WTC11 (cell line): ENCODE results near the gene FNDC3B. TPM values are rescaled to one million over a fixed set of nuclear protein-coding genes. Genes with fewer than 3 reads are reported as not detected.

Experiments
- ATAC-seq: fragments of 200-7000 bp; cut with Tn5 transposase; 2 replicates; pipeline ENCODE4 v1.10.0; 2021; ENCODE audit warnings: mild to moderate bottlenecking, moderate library complexity
- CTCF ChIA-PET: fragments of 300-600 bp; sonication (Branson Sonifier 250); formaldehyde crosslinking; loops from one replicate; lab custom pipeline; 2021; ENCODE audit warnings: antibody characterized with exemption; lab: Charles Lee
- POLR2A ChIA-PET: fragments of 350-600 bp; sonication (Branson Sonifier 250); formaldehyde crosslinking; loops from one replicate; lab custom pipeline; 2021; ENCODE audit warnings: antibody characterized with exemption; lab: Charles Lee
- DNase-seq: peaks from one replicate; pipeline ENCODE4 v3.0.0; 2021; ENCODE audit warnings: low spot score
- H3K27ac Mint-ChIP-seq: 2 replicates; pipeline ENCODE4 v1.8.0; 2021; ENCODE audit warnings: mixed read lengths
- H3K27me3 Mint-ChIP-seq: 2 replicates; pipeline ENCODE4 v1.8.0; 2021; ENCODE audit warnings: low read depth, mild to moderate bottlenecking, moderate library complexity, mixed read lengths
- H3K36me3 Mint-ChIP-seq: 2 replicates; pipeline ENCODE4 v1.8.0; 2021; ENCODE audit warnings: mixed read lengths
- H3K4me1 Mint-ChIP-seq: 2 replicates; pipeline ENCODE4 v1.8.0; 2022; ENCODE audit warnings: mixed read lengths
- H3K4me3 Mint-ChIP-seq: 2 replicates; pipeline ENCODE4 v1.8.0; 2021; ENCODE audit warnings: mild to moderate bottlenecking, moderate library complexity, mixed read lengths
- H3K9me3 Mint-ChIP-seq: 2 replicates; pipeline ENCODE4 v1.8.0; 2021; ENCODE audit warnings: mixed read lengths
- CBFB ChIP-seq: sonication (generic); formaldehyde crosslinking; IDR thresholded peaks from 2 replicates; pipeline ENCODE4 v1.8.1; 2022; ENCODE audit warnings: mild to moderate bottlenecking, low read depth, missing genetic modification reagents
- ESRRA ChIP-seq: sonication (generic); formaldehyde crosslinking; IDR thresholded peaks from 2 replicates; pipeline ENCODE4 v1.8.1; 2022; ENCODE audit warnings: mild to moderate bottlenecking, missing genetic modification reagents, borderline replicate concordance
- GTF2I ChIP-seq: fragments of 250-450 bp; sonication (Bioruptor Pico); conservative IDR thresholded peaks from 2 replicates; pipeline ENCODE4 v1.4.0; 2021; ENCODE audit warnings: mild to moderate bottlenecking
- NFATC4 ChIP-seq: fragments of 250-450 bp; sonication (Bioruptor Pico); IDR thresholded peaks from 2 replicates; pipeline ENCODE4 v1.9.0; 2021; ENCODE audit warnings: mild to moderate bottlenecking
- NFYB ChIP-seq: sonication (generic); formaldehyde crosslinking; conservative IDR thresholded peaks from 2 replicates; pipeline ENCODE4 v1.8.0; 2022; ENCODE audit warnings: low read depth, missing genetic modification reagents
- SOX15 ChIP-seq: fragments of 250-450 bp; sonication (Bioruptor Pico); IDR thresholded peaks from 2 replicates; pipeline ENCODE4 v1.9.0; 2021; ENCODE audit warnings: mild to moderate bottlenecking
- SP1 ChIP-seq: sonication (generic); formaldehyde crosslinking; conservative IDR thresholded peaks from 2 replicates; pipeline ENCODE4 v1.8.1; 2022; ENCODE audit warnings: missing genetic modification reagents
- TP53 ChIP-seq: sonication (generic); formaldehyde crosslinking; IDR thresholded peaks from 2 replicates; pipeline ENCODE4 v1.8.1; 2023; ENCODE audit warnings: mild to moderate bottlenecking, missing genetic modification reagents
- ZBTB21 ChIP-seq: sonication (generic); formaldehyde crosslinking; IDR thresholded peaks from 2 replicates; pipeline ENCODE4 v1.8.1; 2023; ENCODE audit warnings: mild to moderate bottlenecking, missing genetic modification reagents, borderline replicate concordance
- ZNF232 ChIP-seq: sonication (generic); formaldehyde crosslinking; IDR thresholded peaks from 2 replicates; pipeline ENCODE4 v1.8.0; 2022; ENCODE audit warnings: mild to moderate bottlenecking, missing genetic modification reagents
- total RNA-seq: library from RNA; stranded (reverse); gene quantifications from 3 replicates; pipeline ENCODE4 v1.2.3, GENCODE V29; 2021
- TF ChIP-seq, protein P1 (sequence below): fragments of 250-450 bp; sonication (Bioruptor Pico); conservative IDR thresholded peaks from 2 replicates; pipeline ENCODE4 v1.9.0; 2021; ENCODE audit warnings: mild to moderate bottlenecking
- TF ChIP-seq, protein P2 (sequence below): sonication (generic); formaldehyde crosslinking; IDR thresholded peaks from 2 replicates; pipeline ENCODE4 v1.8.1; 2022; ENCODE audit warnings: mild to moderate bottlenecking, moderate library complexity, missing genetic modification reagents
- TF ChIP-seq, protein P3 (sequence below): sonication (generic); formaldehyde crosslinking; IDR thresholded peaks from 2 replicates; pipeline ENCODE4 v1.8.0; 2022; ENCODE audit warnings: mild to moderate bottlenecking, missing genetic modification reagents
- TF ChIP-seq, protein P4 (sequence below): fragments of 250-450 bp; sonication (Bioruptor Pico); IDR thresholded peaks from 2 replicates; pipeline ENCODE4 v1.9.0; 2021; ENCODE audit warnings: mild to moderate bottlenecking
- TF ChIP-seq, protein P5 (sequence below): sonication (generic); formaldehyde crosslinking; IDR thresholded peaks from 2 replicates; pipeline ENCODE4 v1.8.0; 2023; ENCODE audit warnings: mild to moderate bottlenecking, missing genetic modification reagents
- TF ChIP-seq, protein P6 (sequence below): sonication (generic); formaldehyde crosslinking; IDR thresholded peaks from 2 replicates; pipeline ENCODE4 v1.8.1; 2023; ENCODE audit warnings: mild to moderate bottlenecking, missing genetic modification reagents, moderate library complexity
- TF ChIP-seq, protein P7 (sequence below): sonication (generic); formaldehyde crosslinking; IDR thresholded peaks from 2 replicates; pipeline ENCODE4 v1.8.0; 2022; ENCODE audit warnings: mild to moderate bottlenecking, missing genetic modification reagents

FNDC3B gene
- total RNA-seq, 1 experiment from 2014 or later: 42.8 TPM

DNA sequence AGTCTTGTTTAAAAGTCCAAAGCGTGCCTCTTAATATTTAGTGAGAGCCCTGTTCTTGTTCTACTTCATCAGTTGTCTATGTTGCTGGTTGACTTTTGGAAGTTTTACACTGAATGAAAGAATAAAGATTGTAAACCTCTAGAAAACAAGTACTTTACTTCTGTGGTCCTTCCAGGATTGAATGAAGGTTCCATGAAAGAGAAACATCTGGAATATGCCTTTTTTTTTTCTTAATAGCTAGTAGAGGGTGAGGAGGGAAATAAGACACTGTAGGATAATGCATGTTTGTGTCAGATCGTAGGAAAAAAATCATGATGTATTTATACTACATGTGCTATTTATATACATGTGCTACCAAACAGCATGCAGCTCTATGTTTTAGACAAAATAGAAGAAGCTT lies 205.9 kb downstream of the FNDC3B start:
- CTCF ChIA-PET: no interaction called here
- H3K27me3 Mint-ChIP-seq: no peaks in the 10 kb centered on the region
- no peak for DNase-seq
- H3K4me3 Mint-ChIP-seq: no peak overlapping the region
- peaks cover 39% of the 10 kb centered on the region for H3K9me3 Mint-ChIP-seq
- TF ChIP-seq, protein P1, sequence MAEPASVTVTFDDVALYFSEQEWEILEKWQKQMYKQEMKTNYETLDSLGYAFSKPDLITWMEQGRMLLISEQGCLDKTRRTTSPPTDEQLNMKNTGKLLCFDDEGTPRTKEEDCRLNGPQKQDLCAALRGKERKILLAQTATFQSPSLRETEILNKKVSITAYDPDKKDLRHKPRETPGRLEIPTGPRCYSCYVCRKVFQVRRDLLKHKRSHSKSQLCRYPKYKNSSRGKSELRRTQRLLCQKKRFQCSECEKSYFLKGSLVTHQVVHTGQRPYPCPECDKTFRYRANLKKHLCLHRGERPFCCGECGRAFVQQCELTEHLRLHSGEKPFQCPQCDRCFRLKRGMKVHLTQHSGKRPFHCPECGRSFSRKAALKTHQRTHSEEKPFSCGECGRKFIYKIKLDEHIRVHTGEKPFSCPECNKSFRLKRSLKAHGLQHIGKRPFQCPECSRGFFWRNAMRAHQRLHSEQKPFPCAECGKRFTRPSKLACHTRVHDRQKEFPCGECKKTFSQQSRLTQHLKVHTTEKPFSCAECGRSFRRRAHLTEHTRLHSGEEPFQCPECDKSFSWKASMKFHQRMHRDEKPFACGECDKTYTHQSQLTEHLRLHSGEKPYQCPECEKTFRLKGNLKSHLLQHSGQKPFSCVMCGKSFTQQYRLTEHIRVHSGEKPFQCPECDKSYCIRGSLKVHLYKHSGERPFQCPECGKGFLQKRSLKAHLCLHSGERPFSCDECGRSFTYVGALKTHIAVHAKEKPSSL (CRISPR knock-in tag): no peak
- no peak for TF ChIP-seq NFYB (CRISPR knock-in tag)
- no peak for TF ChIP-seq ZBTB21
- no peak for TF ChIP-seq ESRRA (CRISPR knock-in tag)
- TF ChIP-seq, protein P2, sequence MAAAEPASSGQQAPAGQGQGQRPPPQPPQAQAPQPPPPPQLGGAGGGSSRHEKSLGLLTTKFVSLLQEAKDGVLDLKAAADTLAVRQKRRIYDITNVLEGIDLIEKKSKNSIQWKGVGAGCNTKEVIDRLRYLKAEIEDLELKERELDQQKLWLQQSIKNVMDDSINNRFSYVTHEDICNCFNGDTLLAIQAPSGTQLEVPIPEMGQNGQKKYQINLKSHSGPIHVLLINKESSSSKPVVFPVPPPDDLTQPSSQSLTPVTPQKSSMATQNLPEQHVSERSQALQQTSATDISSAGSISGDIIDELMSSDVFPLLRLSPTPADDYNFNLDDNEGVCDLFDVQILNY (CRISPR knock-in tag): no peak
- TF ChIP-seq, protein P3, sequence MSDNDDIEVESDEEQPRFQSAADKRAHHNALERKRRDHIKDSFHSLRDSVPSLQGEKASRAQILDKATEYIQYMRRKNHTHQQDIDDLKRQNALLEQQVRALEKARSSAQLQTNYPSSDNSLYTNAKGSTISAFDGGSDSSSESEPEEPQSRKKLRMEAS (CRISPR knock-in tag): no peak
- no peak for TF ChIP-seq TP53 (CRISPR knock-in tag)
- TF ChIP-seq, protein P4, sequence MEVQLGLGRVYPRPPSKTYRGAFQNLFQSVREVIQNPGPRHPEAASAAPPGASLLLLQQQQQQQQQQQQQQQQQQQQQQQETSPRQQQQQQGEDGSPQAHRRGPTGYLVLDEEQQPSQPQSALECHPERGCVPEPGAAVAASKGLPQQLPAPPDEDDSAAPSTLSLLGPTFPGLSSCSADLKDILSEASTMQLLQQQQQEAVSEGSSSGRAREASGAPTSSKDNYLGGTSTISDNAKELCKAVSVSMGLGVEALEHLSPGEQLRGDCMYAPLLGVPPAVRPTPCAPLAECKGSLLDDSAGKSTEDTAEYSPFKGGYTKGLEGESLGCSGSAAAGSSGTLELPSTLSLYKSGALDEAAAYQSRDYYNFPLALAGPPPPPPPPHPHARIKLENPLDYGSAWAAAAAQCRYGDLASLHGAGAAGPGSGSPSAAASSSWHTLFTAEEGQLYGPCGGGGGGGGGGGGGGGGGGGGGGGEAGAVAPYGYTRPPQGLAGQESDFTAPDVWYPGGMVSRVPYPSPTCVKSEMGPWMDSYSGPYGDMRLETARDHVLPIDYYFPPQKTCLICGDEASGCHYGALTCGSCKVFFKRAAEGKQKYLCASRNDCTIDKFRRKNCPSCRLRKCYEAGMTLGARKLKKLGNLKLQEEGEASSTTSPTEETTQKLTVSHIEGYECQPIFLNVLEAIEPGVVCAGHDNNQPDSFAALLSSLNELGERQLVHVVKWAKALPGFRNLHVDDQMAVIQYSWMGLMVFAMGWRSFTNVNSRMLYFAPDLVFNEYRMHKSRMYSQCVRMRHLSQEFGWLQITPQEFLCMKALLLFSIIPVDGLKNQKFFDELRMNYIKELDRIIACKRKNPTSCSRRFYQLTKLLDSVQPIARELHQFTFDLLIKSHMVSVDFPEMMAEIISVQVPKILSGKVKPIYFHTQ (CRISPR knock-in tag): no peak
- TF ChIP-seq GTF2I: no peak
- TF ChIP-seq SOX15 (CRISPR knock-in tag): no peak
- TF ChIP-seq, protein P5, sequence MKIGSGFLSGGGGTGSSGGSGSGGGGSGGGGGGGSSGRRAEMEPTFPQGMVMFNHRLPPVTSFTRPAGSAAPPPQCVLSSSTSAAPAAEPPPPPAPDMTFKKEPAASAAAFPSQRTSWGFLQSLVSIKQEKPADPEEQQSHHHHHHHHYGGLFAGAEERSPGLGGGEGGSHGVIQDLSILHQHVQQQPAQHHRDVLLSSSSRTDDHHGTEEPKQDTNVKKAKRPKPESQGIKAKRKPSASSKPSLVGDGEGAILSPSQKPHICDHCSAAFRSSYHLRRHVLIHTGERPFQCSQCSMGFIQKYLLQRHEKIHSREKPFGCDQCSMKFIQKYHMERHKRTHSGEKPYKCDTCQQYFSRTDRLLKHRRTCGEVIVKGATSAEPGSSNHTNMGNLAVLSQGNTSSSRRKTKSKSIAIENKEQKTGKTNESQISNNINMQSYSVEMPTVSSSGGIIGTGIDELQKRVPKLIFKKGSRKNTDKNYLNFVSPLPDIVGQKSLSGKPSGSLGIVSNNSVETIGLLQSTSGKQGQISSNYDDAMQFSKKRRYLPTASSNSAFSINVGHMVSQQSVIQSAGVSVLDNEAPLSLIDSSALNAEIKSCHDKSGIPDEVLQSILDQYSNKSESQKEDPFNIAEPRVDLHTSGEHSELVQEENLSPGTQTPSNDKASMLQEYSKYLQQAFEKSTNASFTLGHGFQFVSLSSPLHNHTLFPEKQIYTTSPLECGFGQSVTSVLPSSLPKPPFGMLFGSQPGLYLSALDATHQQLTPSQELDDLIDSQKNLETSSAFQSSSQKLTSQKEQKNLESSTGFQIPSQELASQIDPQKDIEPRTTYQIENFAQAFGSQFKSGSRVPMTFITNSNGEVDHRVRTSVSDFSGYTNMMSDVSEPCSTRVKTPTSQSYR: no peak
- no peak for TF ChIP-seq ZNF232
- TF ChIP-seq, protein P6, sequence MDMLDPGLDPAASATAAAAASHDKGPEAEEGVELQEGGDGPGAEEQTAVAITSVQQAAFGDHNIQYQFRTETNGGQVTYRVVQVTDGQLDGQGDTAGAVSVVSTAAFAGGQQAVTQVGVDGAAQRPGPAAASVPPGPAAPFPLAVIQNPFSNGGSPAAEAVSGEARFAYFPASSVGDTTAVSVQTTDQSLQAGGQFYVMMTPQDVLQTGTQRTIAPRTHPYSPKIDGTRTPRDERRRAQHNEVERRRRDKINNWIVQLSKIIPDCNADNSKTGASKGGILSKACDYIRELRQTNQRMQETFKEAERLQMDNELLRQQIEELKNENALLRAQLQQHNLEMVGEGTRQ (CRISPR knock-in tag): no peak
- no peak for TF ChIP-seq SP1 (CRISPR knock-in tag)
- TF ChIP-seq, protein P7, sequence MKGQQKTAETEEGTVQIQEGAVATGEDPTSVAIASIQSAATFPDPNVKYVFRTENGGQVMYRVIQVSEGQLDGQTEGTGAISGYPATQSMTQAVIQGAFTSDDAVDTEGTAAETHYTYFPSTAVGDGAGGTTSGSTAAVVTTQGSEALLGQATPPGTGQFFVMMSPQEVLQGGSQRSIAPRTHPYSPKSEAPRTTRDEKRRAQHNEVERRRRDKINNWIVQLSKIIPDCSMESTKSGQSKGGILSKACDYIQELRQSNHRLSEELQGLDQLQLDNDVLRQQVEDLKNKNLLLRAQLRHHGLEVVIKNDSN (CRISPR knock-in tag): no peak
- no peak for TF ChIP-seq CBFB
- TF ChIP-seq NFATC4 (CRISPR knock-in tag): no peak
- no peak for ATAC-seq
- peaks cover 36% of the 10 kb centered on the region for H3K4me1 Mint-ChIP-seq
- peaks cover 42% of the 10 kb centered on the region for H3K36me3 Mint-ChIP-seq
- POLR2A ChIA-PET: no interaction called here
- H3K27ac Mint-ChIP-seq: peak overlapping the region; percentile 62; the same call in 1 of the 2 replicates
